GM20431 (cell line): ENCODE measurements around the gene MBIP.

ENCODE experiments used
- in situ Hi-C: fragments of 300-500 bp; cut with MseI, MboI; formaldehyde crosslinking; loops from one replicate; pipeline ENCODE4 v1.15.0; 2020; ENCODE audit warnings: low sequenced_read_pairs; ENCODE audit not compliant: unreplicated experiment

MBIP gene

GRCh38 chr14:36315159-36315853 is 5.1 kb downstream of the MBIP start:
- in situ Hi-C loops: no loop called here

- in situ Hi-C loops: no loop called here
Observed at GRCh38 chr14:36313898-36314297, 6.5 kb downstream of the MBIP start.

- in situ Hi-C loops: no loop called here
Observed at GRCh38 chr14:36313206-36313605, 7.2 kb downstream of the MBIP start.

- in situ Hi-C loops: no loop called here
Observed at GRCh38 chr14:36306836-36307235, 13.6 kb downstream of the MBIP start.

- in situ Hi-C loops: no loop called here
Observed at GRCh38 chr14:36304895-36305294, 15.5 kb downstream of the MBIP start.

- in situ Hi-C loops: no loop called here
Observed at GRCh38 chr14:36303960-36304359, 16.5 kb downstream of the MBIP start.

- in situ Hi-C loops: no loop called here
Observed at GRCh38 chr14:36302823-36303222, 17.6 kb downstream of the MBIP start.

- in situ Hi-C loops: no loop called here
Observed at GRCh38 chr14:36301159-36301558, 19.3 kb downstream of the MBIP start.

GRCh38 chr14:36300337-36300736 is 20.1 kb downstream of the MBIP start:
- in situ Hi-C loops: no loop called here

- in situ Hi-C loops: no loop called here
Observed at GRCh38 chr14:36295642-36296627, 24.5 kb downstream of the MBIP start.

GRCh38 chr14:36294543-36294942 is 25.9 kb downstream of the MBIP start:
- in situ Hi-C loops: no loop called here

GRCh38 chr14:36293824-36294223 is 26.6 kb downstream of the MBIP start:
- in situ Hi-C loops: no loop called here

GRCh38 chr14:36289954-36290353 is 30.5 kb downstream of the MBIP start:
- in situ Hi-C loops: no loop called here

- in situ Hi-C loops: no loop called here
Observed at GRCh38 chr14:36288496-36288895, 31.9 kb downstream of the MBIP start.

- in situ Hi-C loops: no loop called here
Observed at GRCh38 chr14:36284971-36285595, 35.4 kb downstream of the MBIP start.

GRCh38 chr14:36281309-36281708 is 39.1 kb downstream of the MBIP start:
- in situ Hi-C loops: no loop called here

GRCh38 chr14:36279306-36280190 is 40.9 kb downstream of the MBIP start:
- in situ Hi-C loops: no loop called here

GRCh38 chr14:36275741-36276140 is 44.7 kb downstream of the MBIP start:
- in situ Hi-C loops: no loop called here

- in situ Hi-C loops: no loop called here
Observed at GRCh38 chr14:36271939-36272907, 48.2 kb downstream of the MBIP start.
